Motor neuron (in vitro differentiated cells): ENCODE measurements around the gene DHH. TPM values are rescaled to one million over a fixed set of nuclear protein-coding genes. Genes with fewer than 3 reads are reported as not detected.
A peak's percentile ranks its signal among the peaks of the same experiment; 100 is the strongest.

ENCODE experiments used
- ATAC-seq, 8 experiments: fragments of 200-7000 bp; cut with Tn5 transposase; replicated peaks in 6 of 8; 2 replicates each; pipeline ENCODE4 v1.8.0; 2021; ENCODE audit warnings: mild to moderate bottlenecking in 8 of 8, moderate library complexity in 8 of 8
- H3K27ac ChIP-seq, 2 donors: fragments of 250-450 bp; sonication (Bioruptor Pico); 2 replicates each; pipeline ENCODE4 v1.9.0; 2021; ENCODE audit warnings: antibody characterized with exemption in 2 of 2, mild to moderate bottlenecking in 2 of 2, moderate library complexity in 1 of 2
- H3K4me1 ChIP-seq, 2 donors: fragments of 250-450 bp; sonication (Bioruptor Pico); replicated peaks in 1 of 2; 2 replicates each; pipeline ENCODE4 v1.6.1; 2021; ENCODE audit warnings: antibody characterized with exemption in 2 of 2, mild to moderate bottlenecking in 2 of 2, moderate library complexity in 1 of 2
- H3K4me3 ChIP-seq, 5 donors: fragments of 250-450 bp; sonication (Bioruptor Pico); 2 replicates each; pipeline ENCODE4 v1.9.0; 2021; ENCODE audit warnings: antibody characterized with exemption in 5 of 5, mild to moderate bottlenecking in 5 of 5, moderate library complexity in 4 of 5
- WGBS, 10 experiments: fragments of 450-650 bp; shearing (Covaris generic); methylation state at CpG; one replicate each; pipeline ENCODE4 v1.0.0; 2022; 5-methylcytosine and 5-hydroxymethylcytosine counted together
- in situ Hi-C, 9 experiments: fragments of 400-800 bp; cut with MboI; loops; one replicate each; pipeline ENCODE4 v1.15.0; 2021; ENCODE audit warnings: low sequenced_read_pairs in 9 of 9, low pct_unique_long_range_greater_than_20kb in 2 of 9; ENCODE audit not compliant: unreplicated experiment in 9 of 9
- total RNA-seq, 8 experiments: library from RNA; unstranded; fragments of 300-600 nt; gene quantifications; 2 replicates each; pipeline versions ENCODE4 v1.2.3 to v1.2.4, GENCODE V29; 2022

DHH gene
- total RNA-seq, 8 experiments from 2014 or later, result 0.09 to 0.62 (median 0.13) TPM; not detected in 1

- Histone ChIP-seq H3K27ac (no peak overlapping the region), H3K4me3 (no peak overlapping the region), H3K4me1 (peaks cover 7 to 12% of the 10 kb centered on the region in 2 donors)
- 90% methylated on average over 2 of the region's 18 CpGs; no CpG with 5 or more reads in 9 of the 10 experiments for whole genome bisulfite sequencing, 10 experiments
- peak in 4 of 8 experiments; percentile 9 to 20 (median 10) for ATAC-seq
- in situ Hi-C loops, result no loop called here
Observed at GRCh38 chr12:49051373-49051764, 43.2 kb downstream of the DHH start.

GRCh38 chr12:49050507-49051372 lies 43.9 kb downstream of the DHH start:
- ATAC-seq, result no peak
- Histone ChIP-seq H3K4me3 (no peak overlapping the region), H3K27ac (no peak overlapping the region), H3K4me1 (peaks cover under 1 to 6% of the 10 kb centered on the region in 2 donors)
- in situ Hi-C loops, result no loop called here
- WGBS, 10 experiments, result 80 to 100% (median 97%) methylated on average over 1 to 6 of the region's 13 CpGs; no CpG with 5 or more reads in 6 of the 10 experiments

- WGBS, 10 experiments, result 62 to 100% (median 100%) methylated on average over 1 to 11 of the region's 20 CpGs; no CpG with 5 or more reads in 3 of the 10 experiments
- Histone ChIP-seq H3K4me3 (no peak overlapping the region), H3K27ac (no peak overlapping the region), H3K4me1 (no peaks in the 10 kb centered on the region)
- ATAC-seq, result peak in 2 of 8 experiments; percentile 31 to 65
- in situ Hi-C loops, result no loop called here
Observed at GRCh38 chr12:49049566-49050224, 44.9 kb downstream of the DHH start.

- no peak overlapping the region for H3K4me3 ChIP-seq
- in situ Hi-C loops, result no loop called here
- H3K4me1 ChIP-seq, result no peaks in the 10 kb centered on the region
- ATAC-seq, result no peak
- 60 to 100% (median 83%) methylated on average over 1 to 9 of the region's 10 CpGs; no CpG with 5 or more reads in 2 of the 10 experiments for WGBS, 10 experiments
- no peak overlapping the region for H3K27ac ChIP-seq
Observed at GRCh38 chr12:49048953-49049352, 45.6 kb downstream of the DHH start.

- Histone ChIP-seq H3K4me3 (no peak overlapping the region), H3K27ac (no peak overlapping the region), H3K4me1 (no peaks in the 10 kb centered on the region)
- in situ Hi-C loops, result no loop called here
- WGBS, 10 experiments, result 81 to 100% (median 93%) methylated on average over 1 to 4 of the region's 12 CpGs; no CpG with 5 or more reads in 6 of the 10 experiments
- ATAC-seq, result no peak
Observed at GRCh38 chr12:49046129-49046895, 48.3 kb downstream of the DHH start.

- H3K4me1 ChIP-seq, result no peaks in the 10 kb centered on the region
- H3K4me3 ChIP-seq, result no peak overlapping the region
- no peak for ATAC-seq
- in situ Hi-C loops, result no loop called here
- 88 to 100% (median 100%) methylated on average over 1 to 8 of the region's 12 CpGs; no CpG with 5 or more reads in 3 of the 10 experiments for WGBS, 10 experiments
- H3K27ac ChIP-seq, result no peak overlapping the region
Observed at GRCh38 chr12:49044660-49045059, 49.9 kb downstream of the DHH start.

- 0 to 70% (median 52%) methylated on average over 1 to 3 of the region's 11 CpGs; no CpG with 5 or more reads in 5 of the 10 experiments for WGBS, 10 experiments
- Histone ChIP-seq H3K4me3 (no peak overlapping the region), H3K4me1 (no peaks in the 10 kb centered on the region), H3K27ac (no peak overlapping the region)
- ATAC-seq, result peak; percentile 37 to 85 (median 46)
- in situ Hi-C loops, result no loop called here
Observed at GRCh38 chr12:49043856-49044258, 50.7 kb downstream of the DHH start.

- Histone ChIP-seq H3K27ac (no peak overlapping the region), H3K4me1 (no peaks in the 10 kb centered on the region), H3K4me3 (no peak overlapping the region)
- no peak for ATAC-seq
- WGBS, 10 experiments, result 100% methylated on average over 1 to 3 of the region's 4 CpGs; no CpG with 5 or more reads in 8 of the 10 experiments
- in situ Hi-C loops, result no loop called here
Observed at GRCh38 chr12:49043241-49043640, 51.4 kb downstream of the DHH start.

- in situ Hi-C loops, result no loop called here
- Histone ChIP-seq H3K4me3 (no peak overlapping the region), H3K27ac (no peak overlapping the region), H3K4me1 (no peaks in the 10 kb centered on the region)
- no peak for ATAC-seq
- 80 to 100% (median 87%) methylated on average over 1 to 4 of the region's 18 CpGs; no CpG with 5 or more reads in 5 of the 10 experiments for WGBS, 10 experiments
Observed at GRCh38 chr12:49041881-49042484, 52.6 kb downstream of the DHH start.

GRCh38 chr12:49041036-49041880 lies 53.3 kb downstream of the DHH start:
- Histone ChIP-seq H3K4me1 (no peaks in the 10 kb centered on the region), H3K4me3 (no peak overlapping the region), H3K27ac (no peak overlapping the region)
- peak in 3 of 8 experiments; percentile 4 to 24 (median 20) for ATAC-seq
- in situ Hi-C loops, result no loop called here
- 80% methylated on average over 1 of the region's 31 CpGs; no CpG with 5 or more reads in 9 of the 10 experiments for WGBS, 10 experiments

GRCh38 chr12:49040364-49040855 lies 54.2 kb downstream of the DHH start:
- in situ Hi-C loops, result no loop called here
- Histone ChIP-seq H3K4me1 (no peaks in the 10 kb centered on the region), H3K4me3 (no peak overlapping the region), H3K27ac (no peak overlapping the region)
- WGBS, 10 experiments, result no CpG with 5 or more reads among the region's 14 CpGs
- ATAC-seq, result peak in 1 of 8 experiments; percentile 11
